ENCODE data around the gene CADPS2. TPM values are rescaled to one million over a fixed set of nuclear protein-coding genes. Genes with fewer than 3 reads are reported as not detected.

CADPS2 gene
- polyA plus RNA-seq, 3 donors from 2014 or later, result not detected

GRCh38 chr7:122316467-122317388, 569.5 kb downstream of the CADPS2 start:
- Mint-ChIP-seq H3K27me3 (ENCODE audit: low read depth in 3 of 3) (peaks cover 7 to 24% (median 16%) of the 10 kb centered on the region in 3 donors), H3K9me3 (peaks cover 16 to 43% (median 22%) of the 10 kb centered on the region in 6 donors), H3K4me1 (no peaks in the 10 kb centered on the region), H3K4me3 (no peak overlapping the region), H3K27ac (no peak overlapping the region), H3K36me3 (peaks cover 0 to 7% (median 4%) of the 10 kb centered on the region in 3 donors)
- no peak for DNase-seq

DNA sequence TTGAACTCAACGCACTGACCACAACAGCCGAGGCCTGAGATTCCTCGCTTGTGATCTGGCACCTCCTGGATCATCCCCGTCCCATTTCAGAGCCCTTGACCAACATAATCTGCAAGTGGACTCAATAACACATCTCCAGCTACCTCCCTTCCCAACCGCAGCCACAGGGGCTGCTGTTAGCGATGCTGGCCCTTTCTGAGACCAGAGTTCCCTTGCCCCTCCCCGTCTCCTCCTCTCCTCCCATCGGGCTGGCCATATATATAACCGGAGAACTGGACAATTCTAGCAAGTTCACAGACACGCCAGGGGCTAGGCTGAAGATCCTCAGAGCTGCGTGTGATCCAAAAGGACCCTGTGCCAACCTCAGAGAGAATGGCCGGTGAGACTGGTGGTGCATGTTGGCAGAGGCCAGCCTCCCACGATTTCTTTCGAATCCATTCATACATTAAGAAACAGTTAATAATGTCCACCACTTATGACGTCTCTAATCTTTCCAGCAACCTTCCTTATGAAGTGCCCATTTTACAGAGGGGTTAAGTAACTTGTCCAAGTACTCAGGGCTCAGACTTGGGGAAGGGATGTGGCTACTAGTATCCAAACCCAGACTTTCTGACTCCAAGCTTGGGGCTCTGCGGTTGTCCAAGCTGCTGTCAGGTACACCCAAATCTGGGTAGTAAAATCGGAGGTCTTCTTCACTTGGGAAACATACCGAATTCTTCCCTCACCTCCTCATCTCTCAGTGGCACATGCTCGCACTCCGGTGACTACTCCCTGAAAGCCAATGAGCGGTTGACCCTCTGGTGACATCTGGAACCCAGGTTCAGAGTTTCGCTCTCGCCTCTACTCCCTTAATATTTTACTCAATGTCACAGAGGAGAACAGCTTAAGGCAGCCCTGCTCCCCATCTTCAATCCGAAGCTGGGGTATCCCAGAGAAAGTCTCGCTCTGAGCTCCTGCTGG, 570.5 kb downstream of the CADPS2 start:
- no peaks in the 10 kb centered on the region for H3K4me1 Mint-ChIP-seq
- H3K27me3 Mint-ChIP-seq (ENCODE audit: low read depth in 3 of 3), result peaks cover 7 to 30% (median 23%) of the 10 kb centered on the region in 3 donors
- no peak overlapping the region for H3K27ac Mint-ChIP-seq
- peaks cover 16 to 52% (median 25%) of the 10 kb centered on the region in 6 donors for H3K9me3 Mint-ChIP-seq
- H3K36me3 Mint-ChIP-seq, result peaks cover 0 to 11% (median 7%) of the 10 kb centered on the region in 3 donors
- DNase-seq, result no peak
- no peak overlapping the region for H3K4me3 Mint-ChIP-seq

DNA sequence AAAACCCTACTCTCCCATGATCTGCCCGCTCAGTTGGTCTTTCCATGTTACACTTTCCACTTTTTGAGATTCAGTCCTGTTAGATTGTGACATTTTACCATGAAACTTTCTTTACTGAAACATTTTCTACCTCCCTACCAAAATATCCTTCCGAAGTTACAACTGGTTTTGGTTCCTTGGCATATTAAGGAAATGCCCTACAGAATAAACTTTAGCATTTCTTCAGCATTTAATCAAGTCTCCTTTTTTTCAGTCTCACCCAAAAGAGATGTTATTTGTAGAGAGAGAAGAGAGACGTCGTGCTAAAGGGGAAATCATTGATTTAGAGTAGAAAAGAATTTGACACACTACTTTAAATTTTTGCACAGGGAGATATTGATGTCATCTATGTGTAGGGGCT, 572.0 kb downstream of the CADPS2 start:
- no peak for DNase-seq
- Mint-ChIP-seq H3K27ac (no peak overlapping the region), H3K4me1 (no peaks in the 10 kb centered on the region), H3K9me3 (peaks cover 14 to 58% (median 25%) of the 10 kb centered on the region in 6 donors), H3K36me3 (peaks cover 0 to 11% (median 7%) of the 10 kb centered on the region in 3 donors), H3K4me3 (no peak overlapping the region), H3K27me3 (ENCODE audit: low read depth in 3 of 3) (peaks cover 13 to 30% (median 26%) of the 10 kb centered on the region in 3 donors)

DNA sequence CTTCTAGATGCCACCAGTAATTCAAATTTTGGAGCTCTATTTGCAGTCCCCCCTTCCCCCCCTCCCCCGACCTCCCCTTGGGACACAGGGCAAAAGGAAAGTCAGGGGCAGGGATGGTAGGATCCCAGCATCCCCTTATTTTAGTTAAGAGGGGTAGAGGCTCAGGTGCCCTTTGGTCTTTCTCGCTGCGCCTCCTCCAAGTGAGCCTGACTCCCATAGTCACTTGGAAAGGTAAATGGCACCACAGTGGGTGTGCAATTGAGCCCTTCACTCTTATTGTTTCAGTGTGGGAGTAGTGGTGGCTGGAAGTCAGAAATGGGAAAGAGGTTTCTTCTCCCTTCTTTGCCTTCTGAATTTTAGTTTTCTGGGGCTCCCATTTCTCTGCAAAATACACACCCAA, 573.5 kb downstream of the CADPS2 start:
- Mint-ChIP-seq H3K4me3 (no peak overlapping the region), H3K27me3 (ENCODE audit: low read depth in 3 of 3) (peaks cover 15 to 29% (median 26%) of the 10 kb centered on the region in 3 donors)

DNA sequence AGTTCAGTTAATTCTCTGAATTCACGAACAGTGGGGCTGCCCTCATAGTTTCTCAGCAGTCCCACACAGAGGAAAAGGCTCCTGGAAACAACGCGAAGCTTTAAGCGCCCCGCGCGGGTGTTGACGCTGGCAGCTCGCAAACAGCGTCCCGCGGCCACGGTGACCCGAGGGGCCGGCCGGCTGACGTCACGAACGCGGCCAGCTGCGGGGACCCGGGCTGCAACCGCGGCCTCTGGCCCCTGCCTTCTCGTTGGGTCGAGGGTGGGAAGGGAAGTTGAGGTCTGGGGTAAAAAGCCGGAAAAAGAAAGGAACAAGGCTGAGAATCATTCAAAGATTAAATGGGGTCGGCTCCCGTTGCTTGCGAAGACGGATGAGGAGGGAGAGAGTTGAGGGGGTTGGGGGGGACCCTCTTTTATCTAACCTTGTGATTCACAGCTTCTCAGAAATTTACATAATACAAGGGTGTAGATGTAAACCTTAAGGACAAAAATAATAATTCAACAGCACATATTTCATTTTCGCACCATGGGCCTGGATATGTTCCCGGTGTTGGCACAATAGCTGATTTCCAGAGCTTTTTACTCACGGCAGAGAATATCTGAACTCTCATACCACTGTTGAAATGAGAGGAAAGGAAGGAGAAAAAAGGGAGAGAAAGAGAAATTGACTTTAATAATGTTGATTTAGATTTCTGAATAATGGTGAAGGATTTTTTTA, 574.4 kb downstream of the CADPS2 start:
- DNase-seq, result no peak
- H3K27ac Mint-ChIP-seq, result no peak overlapping the region
- peaks cover 13 to 28% (median 23%) of the 10 kb centered on the region in 3 donors for H3K27me3 Mint-ChIP-seq (ENCODE audit: low read depth in 3 of 3)
- H3K4me1 Mint-ChIP-seq, result no peaks in the 10 kb centered on the region
- no peak overlapping the region for H3K4me3 Mint-ChIP-seq
- H3K36me3 Mint-ChIP-seq, result peaks cover 0 to 11% (median 7%) of the 10 kb centered on the region in 3 donors
- H3K9me3 Mint-ChIP-seq, result peaks cover 10 to 41% (median 22%) of the 10 kb centered on the region in 6 donors

More for the DNA sequence above, 573.5 kb downstream of the CADPS2 start:
- Mint-ChIP-seq H3K36me3 (peaks cover 0 to 11% (median 7%) of the 10 kb centered on the region in 3 donors), H3K4me1 (no peaks in the 10 kb centered on the region), H3K27ac (no peak overlapping the region), H3K9me3 (peaks cover 10 to 49% (median 23%) of the 10 kb centered on the region in 6 donors)
- no peak for DNase-seq

DNA sequence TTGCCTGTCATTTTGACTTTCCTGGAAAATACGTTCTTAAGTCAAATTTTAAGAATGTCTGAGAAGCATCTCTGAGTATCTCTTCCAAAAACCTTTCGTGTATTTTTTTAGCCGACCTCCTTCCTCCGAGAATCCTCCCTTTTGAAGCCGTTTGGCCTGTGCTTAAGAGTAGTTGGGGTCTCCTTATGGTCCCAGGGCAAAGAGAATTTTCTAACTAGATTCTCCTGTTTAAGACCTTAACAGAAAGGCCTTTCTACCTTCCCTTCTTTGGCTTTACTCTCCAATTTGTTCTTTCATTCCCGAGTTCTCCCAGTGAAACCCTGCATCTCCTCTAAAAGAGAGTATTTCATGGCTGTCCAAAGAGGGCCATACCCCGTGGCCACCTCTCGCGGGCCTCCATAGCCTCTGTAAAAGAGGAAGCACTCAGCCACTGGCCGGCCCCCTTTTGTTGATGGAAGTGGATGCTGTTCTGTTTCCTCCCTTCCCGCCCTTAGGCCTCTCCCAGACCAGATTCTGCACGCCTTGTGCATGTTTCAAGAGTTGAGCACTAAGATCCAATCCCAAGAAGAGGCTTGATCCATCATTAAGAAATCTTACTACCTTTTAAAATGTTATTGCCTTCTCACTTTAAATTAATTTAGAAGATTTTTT, 575.1 kb downstream of the CADPS2 start:
- no peaks in the 10 kb centered on the region for H3K4me1 Mint-ChIP-seq
- no peak for DNase-seq
- no peak overlapping the region for H3K27ac Mint-ChIP-seq
- H3K4me3 Mint-ChIP-seq, result peak overlapping the region in 1 of 5 donors; percentile 10
- peaks cover 17 to 26% (median 26%) of the 10 kb centered on the region in 3 donors for H3K27me3 Mint-ChIP-seq (ENCODE audit: low read depth in 3 of 3)
- H3K9me3 Mint-ChIP-seq, result peaks cover 10 to 41% (median 22%) of the 10 kb centered on the region in 6 donors
- peaks cover 0 to 11% (median 7%) of the 10 kb centered on the region in 3 donors for H3K36me3 Mint-ChIP-seq

DNA sequence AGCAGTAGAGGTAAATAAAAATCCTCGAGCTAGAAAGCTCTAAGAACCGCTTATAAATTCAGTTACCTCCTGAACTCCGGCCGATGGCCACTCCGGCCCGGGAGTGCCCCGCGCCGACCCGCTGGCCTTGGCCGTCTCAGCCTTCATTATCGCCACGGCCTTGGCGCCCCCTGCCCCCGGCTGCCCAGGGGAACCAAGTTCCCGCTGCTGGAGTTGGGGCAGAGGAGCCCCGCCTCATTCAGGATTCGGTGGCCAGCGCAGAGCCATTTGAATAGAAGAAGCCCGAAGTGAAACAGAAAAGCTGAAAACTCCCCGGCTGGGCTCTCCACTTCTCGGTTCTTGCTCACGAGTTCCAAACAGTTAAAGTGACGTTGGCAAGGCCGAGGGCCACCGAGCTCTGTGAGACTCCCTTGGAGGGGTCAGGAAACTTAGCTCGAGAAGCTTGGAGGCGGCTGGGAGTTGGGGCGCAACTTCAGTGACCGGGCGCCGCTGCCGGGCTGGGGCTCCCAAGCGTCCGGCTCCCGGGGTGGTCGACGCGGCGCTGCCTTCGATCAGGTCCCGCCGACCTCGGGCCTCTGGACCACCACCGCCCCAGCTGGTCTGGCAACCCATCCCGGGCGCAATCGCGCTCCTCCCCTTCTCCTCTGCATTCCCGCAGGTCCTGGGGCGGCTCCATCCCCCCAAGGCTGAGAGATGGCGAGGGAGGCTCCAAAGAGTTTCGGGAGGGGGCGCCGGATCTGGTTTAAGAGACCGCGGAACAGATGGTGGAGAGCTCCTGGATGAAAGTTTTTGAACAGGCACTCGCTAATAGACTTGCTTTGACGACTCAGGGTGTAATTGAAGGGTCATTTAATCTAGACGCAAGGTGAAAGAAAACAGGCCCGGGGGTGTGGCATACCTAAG, 575.9 kb downstream of the CADPS2 start:
- Mint-ChIP-seq H3K27ac (no peak overlapping the region), H3K36me3 (peaks cover 0 to 10% (median 3%) of the 10 kb centered on the region in 3 donors), H3K27me3 (ENCODE audit: low read depth in 3 of 3) (peaks cover 19 to 24% (median 22%) of the 10 kb centered on the region in 3 donors), H3K4me3 (peak overlapping the region in 1 of 5 donors; percentile 10), H3K4me1 (no peaks in the 10 kb centered on the region), H3K9me3 (peaks cover 4 to 36% (median 17%) of the 10 kb centered on the region in 6 donors)
- DNase-seq, result no peak

GRCh38 chr7:122309421-122309820, 576.8 kb downstream of the CADPS2 start:
- no peak overlapping the region for H3K4me3 Mint-ChIP-seq
- no peaks in the 10 kb centered on the region for H3K4me1 Mint-ChIP-seq
- peaks cover 0 to 8% (median 0%) of the 10 kb centered on the region in 3 donors for H3K36me3 Mint-ChIP-seq
- H3K9me3 Mint-ChIP-seq, result peaks cover 2 to 27% (median 13%) of the 10 kb centered on the region in 6 donors
- no peak for DNase-seq
- peaks cover 17 to 18% (median 17%) of the 10 kb centered on the region in 3 donors for H3K27me3 Mint-ChIP-seq (ENCODE audit: low read depth in 3 of 3)
- H3K27ac Mint-ChIP-seq, result no peak overlapping the region

- Mint-ChIP-seq H3K4me3 (no peak overlapping the region), H3K36me3 (peaks cover 0 to 9% (median 0%) of the 10 kb centered on the region in 3 donors), H3K9me3 (peaks cover 0 to 27% (median 15%) of the 10 kb centered on the region in 6 donors), H3K4me1 (no peaks in the 10 kb centered on the region), H3K27me3 (ENCODE audit: low read depth in 3 of 3) (peaks cover 19 to 27% (median 20%) of the 10 kb centered on the region in 3 donors), H3K27ac (no peak overlapping the region)
- no peak for DNase-seq
Measured at GRCh38 chr7:122307228-122307621, 579.0 kb downstream of the CADPS2 start.

DNA sequence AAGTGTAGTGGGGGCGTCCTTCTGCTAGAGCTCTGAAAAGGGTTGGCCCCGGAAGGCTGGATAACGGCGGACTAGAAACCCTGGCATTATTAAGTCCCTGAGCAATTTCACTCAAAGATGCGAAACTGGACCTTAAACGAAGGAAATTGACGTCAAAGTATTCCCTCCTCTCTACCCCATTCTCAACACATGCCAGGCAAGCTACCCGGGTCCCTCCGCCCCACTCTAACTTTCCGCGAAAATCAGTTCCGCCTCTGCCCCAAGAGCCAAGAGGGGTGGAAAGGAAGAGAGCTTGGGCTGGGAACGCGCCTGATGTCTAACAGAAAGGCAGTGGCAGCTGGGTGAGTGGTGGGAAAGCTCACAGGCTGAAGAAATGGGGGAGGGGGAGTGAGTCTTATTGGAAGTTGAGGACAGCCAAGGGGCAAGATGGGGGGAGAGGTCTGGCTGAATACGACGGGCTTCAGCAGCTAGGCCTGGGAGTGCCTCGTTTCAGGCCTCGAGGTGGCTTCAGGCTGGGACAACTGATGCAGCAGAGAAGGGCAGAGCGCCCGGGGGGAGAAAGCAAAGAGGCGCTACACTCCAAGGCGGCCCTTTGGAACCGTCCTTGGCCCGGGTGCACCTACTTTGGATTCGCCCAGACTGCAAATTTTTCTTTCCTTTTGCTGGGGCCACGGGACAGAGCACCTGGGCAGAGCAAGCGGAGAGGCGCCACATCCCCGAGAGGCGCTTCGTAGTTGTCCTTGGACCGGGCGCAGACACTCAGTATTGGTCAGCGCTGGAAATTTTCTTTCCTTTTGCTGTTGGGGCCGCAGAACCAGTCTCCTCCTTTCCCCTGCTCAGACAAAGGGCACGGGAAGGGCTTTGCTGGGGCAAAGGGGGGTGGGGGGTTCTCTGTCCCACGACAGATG, 579.7 kb downstream of the CADPS2 start:
- Mint-ChIP-seq H3K27ac (no peak overlapping the region), H3K4me1 (no peaks in the 10 kb centered on the region), H3K4me3 (no peak overlapping the region), H3K27me3 (ENCODE audit: low read depth in 3 of 3) (peaks cover 19 to 30% (median 20%) of the 10 kb centered on the region in 3 donors), H3K36me3 (peaks cover 0 to 9% (median 0%) of the 10 kb centered on the region in 3 donors), H3K9me3 (peaks cover under 1 to 29% (median 16%) of the 10 kb centered on the region in 6 donors)
- DNase-seq, result no peak

Measured in immature natural killer cell (primary cell).